Measurements from ENCODE around the gene CCDC93.

Gene CCDC93

DNA sequence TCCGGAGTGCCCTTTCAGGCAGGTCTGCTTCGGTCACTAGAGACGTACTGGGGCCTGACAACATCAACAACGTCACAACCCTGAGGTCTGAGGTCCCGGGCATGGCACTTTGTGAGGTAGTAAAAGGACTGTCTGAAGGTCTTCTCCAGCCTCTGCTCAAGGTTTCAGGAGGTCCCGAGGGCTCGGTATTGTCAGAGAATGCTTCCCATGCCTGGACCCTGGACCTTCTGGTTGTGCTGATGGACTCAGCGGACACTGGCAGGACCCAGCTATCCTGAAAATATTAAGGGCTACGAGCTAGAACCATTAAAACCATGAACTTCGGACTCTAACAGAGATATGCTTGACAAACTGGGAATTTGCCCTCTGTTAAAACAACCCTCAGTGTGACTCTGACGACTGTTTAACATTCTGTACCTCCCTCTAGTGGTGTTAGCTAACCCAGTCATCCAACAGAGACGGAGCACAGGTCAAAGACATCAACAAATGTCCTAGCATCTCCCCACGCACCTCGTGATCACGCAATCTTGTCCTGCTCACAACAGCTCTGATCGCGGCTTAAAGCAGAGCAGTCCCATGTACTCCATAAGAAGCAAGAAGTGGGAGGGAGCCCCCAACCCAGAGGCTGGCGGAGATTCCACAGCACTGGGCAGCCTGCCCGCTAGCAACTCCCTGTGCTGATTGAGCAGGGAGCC, 96.5 kb downstream of the CCDC93 start:
- DNase-seq (ENCODE audit: low read depth, low spot score) = no peak

GRCh38 chr2:117902933-117903332, 110.9 kb downstream of the CCDC93 start:
- no peak for DNase-seq (ENCODE audit: low read depth, low spot score)

- no peak for DNase-seq (ENCODE audit: low read depth, low spot score)
Measured at GRCh38 chr2:117888897-117889296, 125.0 kb downstream of the CCDC93 start.

DNA sequence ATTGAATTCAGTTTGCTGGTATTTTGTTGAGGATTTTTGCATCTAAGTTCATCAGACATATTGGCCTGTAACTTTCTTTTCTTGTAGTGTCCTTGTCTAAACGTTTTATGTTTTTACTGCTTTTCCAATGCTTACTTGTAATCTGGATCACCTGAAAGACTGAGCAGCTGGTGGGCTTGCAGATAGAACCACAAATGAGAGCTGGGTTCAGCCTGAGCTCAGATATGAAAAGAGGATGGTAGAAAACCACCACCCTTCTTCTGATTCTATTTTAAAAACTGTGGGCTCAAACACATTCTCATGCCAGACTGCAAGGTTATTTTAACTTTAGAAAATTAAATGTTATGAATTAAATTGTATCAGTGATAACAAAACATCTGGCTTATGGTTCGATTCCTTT, 128.6 kb downstream of the CCDC93 start:
- no peak for DNase-seq (ENCODE audit: low read depth, low spot score)

GRCh38 chr2:117879003-117879402, 134.9 kb downstream of the CCDC93 start:
- DNase-seq (ENCODE audit: low read depth, low spot score) = no peak

GRCh38 chr2:117875786-117876185, 138.1 kb downstream of the CCDC93 start:
- no peak for DNase-seq (ENCODE audit: low read depth, low spot score)

All from brain pericyte (primary cell).